LNCaP clone FGC (cell line): ENCODE results near the gene ZCCHC4.

ENCODE experiments used
- DNase-seq: peaks from one replicate; pipeline ENCODE4 v3.0.0-alpha.2; 2011; ENCODE audit warnings: low read depth
- H3K4me3 ChIP-seq: 2 replicates; pipeline ENCODE4 v1.5.1; 2011; ENCODE audit warnings: mild to moderate bottlenecking, low read depth, low read length, control low read depth
- CTCF ChIP-seq: IDR thresholded peaks from 2 replicates; pipeline ENCODE4 v1.5.1; 2012; ENCODE audit warnings: mild to moderate bottlenecking; ENCODE audit not compliant: control insufficient read depth, insufficient read depth; ENCODE audit errors: extremely low read depth

ZCCHC4 gene

DNA sequence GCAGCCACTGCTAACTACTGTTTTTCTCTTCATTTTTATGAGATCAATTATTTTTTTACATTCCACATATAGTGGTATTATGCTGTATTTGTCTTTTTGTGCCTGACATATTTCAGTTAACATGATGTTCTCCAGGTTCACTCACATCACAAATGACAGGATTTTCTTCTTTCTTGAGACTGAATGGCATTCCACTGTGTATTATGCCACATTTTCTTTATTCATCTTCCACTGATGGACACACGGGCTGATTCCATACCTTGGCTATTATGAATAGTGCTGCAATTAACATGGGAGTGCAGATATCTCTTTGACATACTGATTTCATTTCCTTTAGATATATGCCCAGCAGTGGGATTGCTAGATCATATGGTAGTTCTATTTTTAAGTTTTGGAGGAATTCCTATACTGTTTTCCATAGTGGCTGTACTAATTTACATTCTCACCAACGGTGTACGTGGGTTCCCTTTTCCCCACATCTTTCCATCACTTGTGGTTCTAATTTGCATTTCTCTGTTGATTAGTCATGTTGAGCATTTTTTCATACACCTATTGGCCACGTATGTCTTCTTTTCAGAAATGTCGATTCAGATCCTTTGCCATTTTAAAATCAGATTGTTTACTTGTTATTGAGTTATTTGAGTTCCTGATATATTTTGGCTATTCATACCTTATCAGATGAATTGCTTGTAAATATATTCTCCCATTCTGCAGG is 14.9 kb upstream of the ZCCHC4 start:
- H3K4me3 ChIP-seq = no peak overlapping the region
- TF ChIP-seq CTCF = no peak
- DNase-seq = no peak

DNA sequence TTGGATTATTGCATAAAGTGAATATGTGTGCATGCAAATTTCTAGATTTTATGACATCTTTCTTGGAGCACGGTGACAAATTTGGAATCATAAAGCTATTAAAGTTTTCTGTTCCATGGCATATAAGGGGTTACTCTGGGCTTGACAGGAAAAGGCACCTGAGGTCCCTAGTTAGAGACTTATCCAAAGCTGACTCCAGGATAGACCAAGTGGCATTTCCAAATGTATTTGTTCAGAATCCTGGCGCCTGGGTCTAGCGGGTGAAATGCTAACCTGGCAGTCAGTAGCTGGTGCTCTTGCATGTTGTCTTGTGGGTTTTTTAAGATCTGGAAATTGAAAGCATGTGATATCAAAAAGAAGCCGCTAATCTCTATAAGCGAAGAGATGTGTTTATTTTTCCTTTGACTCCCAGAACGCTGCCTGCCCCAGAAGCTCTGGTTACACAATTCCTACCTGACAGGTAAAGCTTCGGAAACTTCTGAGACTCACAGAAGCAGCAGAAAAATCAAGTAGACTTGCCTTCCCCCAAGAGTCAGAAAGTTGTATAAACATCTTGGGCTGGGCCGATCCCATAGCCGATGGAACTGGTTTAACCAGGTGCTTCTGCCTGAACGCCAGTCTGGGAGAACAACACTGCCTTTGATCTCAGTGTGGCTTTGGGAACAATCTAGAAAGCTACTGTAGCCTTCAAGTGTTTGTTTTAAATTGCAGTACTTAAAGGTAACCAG is 12.9 kb upstream of the ZCCHC4 start:
- peak overlapping the region; percentile 34 for H3K4me3 ChIP-seq
- peak; percentile 82 for DNase-seq
- TF ChIP-seq CTCF = no peak

DNA sequence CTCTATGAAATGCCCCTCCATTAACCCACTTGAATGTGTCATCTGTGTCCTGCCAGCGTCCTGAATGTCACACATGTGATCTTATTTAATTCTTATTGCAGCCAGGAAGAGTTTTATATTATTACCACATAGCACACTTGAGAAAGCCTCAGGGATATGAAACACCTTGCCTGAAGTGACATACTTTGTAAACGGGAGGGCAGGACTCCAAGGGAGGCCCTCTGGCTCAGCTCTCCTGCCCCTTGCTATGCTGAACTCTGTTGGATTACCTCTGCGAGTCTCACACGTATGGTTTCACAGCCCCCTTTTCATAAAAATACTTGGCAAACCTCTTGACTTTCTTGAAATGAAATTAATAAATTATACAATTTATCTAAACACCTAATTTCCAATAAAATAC is 11.1 kb upstream of the ZCCHC4 start:
- no peak for DNase-seq
- no peak overlapping the region for H3K4me3 ChIP-seq
- no peak for TF ChIP-seq CTCF

DNA sequence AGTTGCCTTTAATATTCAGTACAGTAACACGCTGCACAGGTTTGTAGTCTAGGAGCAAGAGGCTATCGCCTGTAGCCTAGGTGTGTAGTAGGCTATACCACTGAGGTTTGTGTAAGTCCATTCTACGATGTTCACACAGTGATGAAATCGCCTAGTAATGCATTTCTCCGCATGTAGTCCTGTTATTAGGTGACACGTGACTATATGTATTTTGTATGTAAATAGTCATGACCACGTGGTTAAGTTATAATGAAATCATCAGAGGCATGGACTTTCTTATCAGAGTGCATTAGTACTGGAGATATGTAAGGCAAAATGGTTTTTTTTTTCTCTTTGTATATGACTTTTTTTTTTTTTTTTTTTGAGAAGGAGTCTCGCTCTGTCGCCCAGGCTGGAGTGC is 9.9 kb upstream of the ZCCHC4 start:
- H3K4me3 ChIP-seq = no peak overlapping the region
- DNase-seq = no peak
- no peak for TF ChIP-seq CTCF

- DNase-seq = no peak
- TF ChIP-seq CTCF = no peak
- H3K4me3 ChIP-seq = no peak overlapping the region
Measured at GRCh38 chr4:25303578-25303977, 9.0 kb upstream of the ZCCHC4 start.

DNA sequence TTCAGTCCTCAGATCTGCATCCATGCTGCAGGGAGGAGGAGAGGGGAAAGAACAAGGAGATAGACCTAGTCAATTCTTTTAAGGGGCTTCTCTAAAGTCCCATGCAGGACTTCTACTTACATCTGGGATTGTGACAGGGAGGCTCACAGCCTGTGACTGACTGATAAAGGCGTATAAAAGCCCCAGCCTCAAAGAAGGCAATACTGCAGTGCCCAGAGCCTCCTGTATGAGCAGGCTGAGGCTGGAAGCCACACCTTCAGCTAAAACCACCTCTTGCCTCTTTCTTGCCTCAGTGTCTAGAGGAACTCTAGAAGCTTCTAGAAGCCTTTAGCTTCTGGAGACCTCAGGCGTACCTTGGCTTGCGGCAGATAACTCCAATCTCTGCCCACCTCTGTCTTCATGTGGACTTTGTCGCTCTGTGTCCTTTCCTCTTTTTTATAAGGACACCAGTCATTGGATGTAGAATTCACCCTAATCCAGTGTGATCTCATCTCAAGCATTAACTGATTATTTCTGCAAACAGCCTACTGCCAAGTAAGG is 6.0 kb upstream of the ZCCHC4 start:
- H3K4me3 ChIP-seq = no peak overlapping the region
- no peak for DNase-seq
- no peak for TF ChIP-seq CTCF
